ENCODE measurements around the gene GMFB.

The GMFB gene

GRCh38 chr14:54488646-54489317 is at the start of gene GMFB:
TSS of gene GMFB (minus strand) at chr14:54488980. CDS start at chr14:54488927, 53 bp downstream.
- Histone ChIP-seq H3K4me1 (ENCODE audit: control insufficient read depth, insufficient read depth, low read length) (peaks cover 2% of the 10 kb centered on the region; the same call in 1 of the 2 replicates), H3K27ac (ENCODE audit: low read length) (no peak within 1 kb of the TSS), H3K36me3 (ENCODE audit: control insufficient read depth, insufficient read depth, low read length) (no peaks in the 10 kb centered on the region), H3K9me3 (ENCODE audit: control insufficient read depth, insufficient read depth, low read length) (no peaks in the 10 kb centered on the region), H3K27me3 (ENCODE audit: control insufficient read depth, insufficient read depth, low read length) (no peaks in the 10 kb centered on the region), H3K4me3 (ENCODE audit: low read length) (peak within 1 kb of the TSS; percentile 97; the same call in 1 of the 2 replicates)
- whole genome bisulfite sequencing (ENCODE audit: insufficient coverage, insufficient read length) = no CpG with 5 or more reads among the region's 51 CpGs
- DNase-seq (ENCODE audit: low read depth, low spot score) = no peak

- Histone ChIP-seq H3K27ac (ENCODE audit: low read length) (no peak overlapping the region), H3K4me3 (ENCODE audit: low read length) (no peak overlapping the region), H3K36me3 (ENCODE audit: control insufficient read depth, insufficient read depth, low read length) (no peaks in the 10 kb centered on the region), H3K27me3 (ENCODE audit: control insufficient read depth, insufficient read depth, low read length) (no peaks in the 10 kb centered on the region), H3K4me1 (ENCODE audit: control insufficient read depth, insufficient read depth, low read length) (peaks cover 1% of the 10 kb centered on the region; the same call in 1 of the 2 replicates), H3K9me3 (ENCODE audit: control insufficient read depth, insufficient read depth, low read length) (no peaks in the 10 kb centered on the region)
- no CpG with 5 or more reads among the region's 3 CpGs for WGBS (ENCODE audit: insufficient coverage, insufficient read length)
- no peak for DNase-seq (ENCODE audit: low read depth, low spot score)
These were observed 49.3 kb upstream of the GMFB start for GRCh38 chr14:54538055-54538454.

GRCh38 chr14:54537651-54538050 is 48.9 kb upstream of the GMFB start:
- H3K9me3 ChIP-seq (ENCODE audit: control insufficient read depth, insufficient read depth, low read length) = no peaks in the 10 kb centered on the region
- no peak for DNase-seq (ENCODE audit: low read depth, low spot score)
- H3K36me3 ChIP-seq (ENCODE audit: control insufficient read depth, insufficient read depth, low read length) = no peaks in the 10 kb centered on the region
- peaks cover 1% of the 10 kb centered on the region; the same call in 1 of the 2 replicates for H3K4me1 ChIP-seq (ENCODE audit: control insufficient read depth, insufficient read depth, low read length)
- no peak overlapping the region for H3K27ac ChIP-seq (ENCODE audit: low read length)
- H3K4me3 ChIP-seq (ENCODE audit: low read length) = no peak overlapping the region
- no peaks in the 10 kb centered on the region for H3K27me3 ChIP-seq (ENCODE audit: control insufficient read depth, insufficient read depth, low read length)
- no CpG with 5 or more reads among the region's 2 CpGs for WGBS (ENCODE audit: insufficient coverage, insufficient read length)

GRCh38 chr14:54535646-54536045 is 46.9 kb upstream of the GMFB start:
- Histone ChIP-seq H3K4me1 (ENCODE audit: control insufficient read depth, insufficient read depth, low read length) (peaks cover 1% of the 10 kb centered on the region; the same call in 1 of the 2 replicates), H3K27me3 (ENCODE audit: control insufficient read depth, insufficient read depth, low read length) (no peaks in the 10 kb centered on the region), H3K9me3 (ENCODE audit: control insufficient read depth, insufficient read depth, low read length) (no peaks in the 10 kb centered on the region), H3K36me3 (ENCODE audit: control insufficient read depth, insufficient read depth, low read length) (no peaks in the 10 kb centered on the region), H3K4me3 (ENCODE audit: low read length) (no peak overlapping the region), H3K27ac (ENCODE audit: low read length) (no peak overlapping the region)
- no peak for DNase-seq (ENCODE audit: low read depth, low spot score)
- WGBS (ENCODE audit: insufficient coverage, insufficient read length) = no CpG with 5 or more reads among the region's 2 CpGs

- H3K36me3 ChIP-seq (ENCODE audit: control insufficient read depth, insufficient read depth, low read length) = no peaks in the 10 kb centered on the region
- H3K9me3 ChIP-seq (ENCODE audit: control insufficient read depth, insufficient read depth, low read length) = no peaks in the 10 kb centered on the region
- DNase-seq (ENCODE audit: low read depth, low spot score) = no peak
- H3K4me1 ChIP-seq (ENCODE audit: control insufficient read depth, insufficient read depth, low read length) = peaks cover 1% of the 10 kb centered on the region; the same call in 1 of the 2 replicates
- H3K4me3 ChIP-seq (ENCODE audit: low read length) = no peak overlapping the region
- no peaks in the 10 kb centered on the region for H3K27me3 ChIP-seq (ENCODE audit: control insufficient read depth, insufficient read depth, low read length)
- no peak overlapping the region for H3K27ac ChIP-seq (ENCODE audit: low read length)
- no CpG with 5 or more reads among the region's 1 CpG for WGBS (ENCODE audit: insufficient coverage, insufficient read length)
These were observed 46.3 kb upstream of the GMFB start for GRCh38 chr14:54535126-54535525.

- no CpG with 5 or more reads among the region's 1 CpG for WGBS (ENCODE audit: insufficient coverage, insufficient read length)
- Histone ChIP-seq H3K4me1 (ENCODE audit: control insufficient read depth, insufficient read depth, low read length) (peaks cover 1% of the 10 kb centered on the region; the same call in 1 of the 2 replicates), H3K27me3 (ENCODE audit: control insufficient read depth, insufficient read depth, low read length) (no peaks in the 10 kb centered on the region), H3K9me3 (ENCODE audit: control insufficient read depth, insufficient read depth, low read length) (no peaks in the 10 kb centered on the region), H3K27ac (ENCODE audit: low read length) (no peak overlapping the region), H3K4me3 (ENCODE audit: low read length) (no peak overlapping the region), H3K36me3 (ENCODE audit: control insufficient read depth, insufficient read depth, low read length) (no peaks in the 10 kb centered on the region)
- DNase-seq (ENCODE audit: low read depth, low spot score) = no peak
These were observed 44.3 kb upstream of the GMFB start for GRCh38 chr14:54533100-54533499.

- WGBS (ENCODE audit: insufficient coverage, insufficient read length) = no CpG with 5 or more reads among the region's 3 CpGs
- DNase-seq (ENCODE audit: low read depth, low spot score) = no peak
- no peaks in the 10 kb centered on the region for H3K36me3 ChIP-seq (ENCODE audit: control insufficient read depth, insufficient read depth, low read length)
These were observed 43.6 kb upstream of the GMFB start for GRCh38 chr14:54532111-54533012.

GRCh38 chr14:54529811-54530210 is 41.0 kb upstream of the GMFB start:
- DNase-seq (ENCODE audit: low read depth, low spot score) = no peak
- Histone ChIP-seq H3K4me1 (ENCODE audit: control insufficient read depth, insufficient read depth, low read length) (peaks cover 1% of the 10 kb centered on the region; the same call in 1 of the 2 replicates), H3K36me3 (ENCODE audit: control insufficient read depth, insufficient read depth, low read length) (no peaks in the 10 kb centered on the region), H3K4me3 (ENCODE audit: low read length) (no peak overlapping the region), H3K9me3 (ENCODE audit: control insufficient read depth, insufficient read depth, low read length) (no peaks in the 10 kb centered on the region), H3K27me3 (ENCODE audit: control insufficient read depth, insufficient read depth, low read length) (no peaks in the 10 kb centered on the region), H3K27ac (ENCODE audit: low read length) (no peak overlapping the region)
- WGBS (ENCODE audit: insufficient coverage, insufficient read length) = no CpG with 5 or more reads among the region's 1 CpG

More at GRCh38 chr14:54532111-54533012, 43.6 kb upstream of the GMFB start:
- Histone ChIP-seq H3K27ac (ENCODE audit: low read length) (no peak overlapping the region), H3K4me3 (ENCODE audit: low read length) (no peak overlapping the region), H3K27me3 (ENCODE audit: control insufficient read depth, insufficient read depth, low read length) (no peaks in the 10 kb centered on the region), H3K4me1 (ENCODE audit: control insufficient read depth, insufficient read depth, low read length) (peaks cover 1% of the 10 kb centered on the region; the same call in 1 of the 2 replicates), H3K9me3 (ENCODE audit: control insufficient read depth, insufficient read depth, low read length) (no peaks in the 10 kb centered on the region)

GRCh38 chr14:54528973-54529372 is 40.2 kb upstream of the GMFB start:
- Histone ChIP-seq H3K4me3 (ENCODE audit: low read length) (no peak overlapping the region), H3K9me3 (ENCODE audit: control insufficient read depth, insufficient read depth, low read length) (no peaks in the 10 kb centered on the region), H3K4me1 (ENCODE audit: control insufficient read depth, insufficient read depth, low read length) (peaks cover 1% of the 10 kb centered on the region; the same call in 1 of the 2 replicates), H3K36me3 (ENCODE audit: control insufficient read depth, insufficient read depth, low read length) (no peaks in the 10 kb centered on the region; the same call in 1 of the 2 replicates), H3K27ac (ENCODE audit: low read length) (no peak overlapping the region), H3K27me3 (ENCODE audit: control insufficient read depth, insufficient read depth, low read length) (no peaks in the 10 kb centered on the region)
- no peak for DNase-seq (ENCODE audit: low read depth, low spot score)
- no CpG with 5 or more reads among the region's 2 CpGs for WGBS (ENCODE audit: insufficient coverage, insufficient read length)

GRCh38 chr14:54524410-54524809 is 35.6 kb upstream of the GMFB start:
- Histone ChIP-seq H3K27ac (ENCODE audit: low read length) (no peak overlapping the region), H3K9me3 (ENCODE audit: control insufficient read depth, insufficient read depth, low read length) (no peaks in the 10 kb centered on the region), H3K4me3 (ENCODE audit: low read length) (no peak overlapping the region), H3K4me1 (ENCODE audit: control insufficient read depth, insufficient read depth, low read length) (no peaks in the 10 kb centered on the region), H3K27me3 (ENCODE audit: control insufficient read depth, insufficient read depth, low read length) (no peaks in the 10 kb centered on the region), H3K36me3 (ENCODE audit: control insufficient read depth, insufficient read depth, low read length) (no peaks in the 10 kb centered on the region; the same call in 1 of the 2 replicates)
- WGBS (ENCODE audit: insufficient coverage, insufficient read length) = no CpG with 5 or more reads among the region's 4 CpGs
- DNase-seq (ENCODE audit: low read depth, low spot score) = no peak
